ENCODE results near the gene PTPN7.
A peak's percentile ranks its signal among the peaks of the same experiment; 100 is the strongest.
"Not testable (repeated sequence)": the region's sequence is repeated elsewhere in the genome, so short reads cannot be mapped to it uniquely, and the experiment has no call there.

The PTPN7 gene

DNA sequence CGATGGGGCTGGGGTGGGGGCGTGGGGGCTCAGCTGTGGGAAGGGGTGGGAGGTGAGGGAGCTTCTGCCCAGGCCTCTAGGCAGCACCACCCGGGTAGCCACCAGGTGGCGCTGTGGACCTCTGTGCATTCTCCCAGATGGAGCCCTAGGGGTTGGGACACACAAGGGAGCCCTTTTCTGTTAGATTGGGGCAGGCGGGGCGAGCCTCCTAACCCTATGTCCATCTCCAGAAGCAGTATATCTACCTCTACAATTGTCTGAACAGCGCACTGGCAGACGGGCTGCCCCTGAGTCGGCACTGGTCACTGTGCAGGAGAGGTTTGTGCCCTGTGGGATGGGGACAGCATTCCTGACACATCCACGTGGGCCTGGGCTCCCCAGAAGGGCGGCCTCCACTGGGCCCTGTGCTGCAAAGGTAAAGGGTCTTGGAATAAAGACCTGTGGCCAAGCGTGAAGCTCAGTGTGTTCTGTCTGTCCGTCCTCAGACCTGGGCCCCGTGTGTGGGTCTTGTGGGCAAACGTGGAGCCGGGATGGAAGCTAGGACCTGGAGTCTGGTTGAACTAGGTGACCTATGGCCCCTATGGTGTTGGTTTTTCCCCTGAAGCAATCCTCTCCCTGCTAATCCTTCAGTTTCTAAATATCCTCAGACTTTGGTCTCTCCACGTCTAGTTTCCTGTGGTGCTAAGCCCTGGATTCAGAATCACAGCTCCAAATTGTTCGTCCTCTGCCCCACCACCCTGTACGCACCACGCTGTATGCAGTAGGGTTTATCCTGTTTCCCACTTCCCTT lies 28.8 kb upstream of the PTPN7 start:
- DNase-seq: peak; percentile 67

DNA sequence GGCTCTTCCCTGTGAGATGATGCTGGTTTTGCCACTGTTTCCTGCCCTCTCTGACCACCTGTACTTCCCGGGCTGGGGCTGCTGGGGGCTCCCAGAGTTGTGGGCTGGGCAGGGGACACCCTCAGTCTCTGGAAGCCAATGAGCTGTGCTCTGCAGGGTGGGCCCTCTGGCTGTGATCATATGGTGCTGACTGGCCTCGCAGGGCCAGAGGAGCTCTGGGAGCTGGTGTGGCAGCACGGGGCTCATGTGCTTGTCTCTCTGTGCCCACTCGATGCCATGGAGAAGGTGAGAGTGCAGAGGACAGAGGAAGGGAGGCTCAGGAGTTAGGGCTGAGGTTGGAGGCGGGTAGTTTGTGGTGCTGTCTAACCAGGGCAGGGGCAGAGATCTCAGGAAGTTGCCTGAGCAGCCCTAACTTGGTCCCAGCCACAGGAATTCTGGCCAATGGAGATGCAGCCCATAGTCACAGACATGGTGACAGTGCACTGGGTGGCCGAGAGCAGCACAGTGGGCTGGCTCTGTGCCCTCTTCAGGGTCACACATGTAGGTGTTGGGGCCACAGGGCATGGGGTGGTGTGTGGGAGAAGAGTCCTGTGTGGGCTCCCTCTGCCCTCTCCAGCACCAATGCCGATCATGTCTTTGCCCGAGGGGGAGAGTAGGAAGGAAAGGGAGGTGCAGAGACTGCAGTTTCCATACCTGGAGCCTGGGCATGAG lies 27.4 kb upstream of the PTPN7 start:
- no peak for DNase-seq

DNA sequence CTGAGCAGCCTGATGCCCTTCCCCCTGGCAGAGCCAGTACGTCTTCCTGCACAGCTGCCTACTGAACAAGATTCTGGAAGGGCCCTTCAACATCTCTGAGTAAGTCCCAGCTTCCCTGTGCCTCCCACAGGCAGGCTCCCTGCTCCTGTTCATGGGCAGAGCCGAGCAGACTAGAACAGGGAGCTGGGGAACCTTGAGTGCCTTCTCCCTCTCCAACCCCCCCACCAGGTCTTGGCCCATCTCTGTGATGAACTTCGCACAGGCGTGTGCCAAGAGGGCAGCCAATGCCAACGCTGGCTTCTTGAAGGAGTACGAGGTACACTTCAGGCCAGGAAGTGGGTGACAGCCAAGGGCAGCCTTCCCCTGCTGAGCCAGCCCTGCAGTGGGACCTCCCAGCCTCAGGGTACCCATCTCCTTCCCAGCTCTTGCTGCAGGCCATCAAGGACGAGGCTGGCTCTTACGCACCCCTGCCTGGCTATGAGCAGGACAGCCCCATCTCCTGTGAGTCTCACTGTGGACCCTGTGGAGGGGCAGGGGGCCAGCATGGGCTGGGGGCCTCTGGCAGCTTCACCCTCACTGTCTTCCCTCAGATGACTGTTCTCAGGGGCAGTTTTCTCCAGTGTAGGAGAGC lies 26.8 kb upstream of the PTPN7 start:
- no peak for DNase-seq

- no peak for DNase-seq
Measured at GRCh38 chr1:202186327-202186726, 25.9 kb upstream of the PTPN7 start.

DNA sequence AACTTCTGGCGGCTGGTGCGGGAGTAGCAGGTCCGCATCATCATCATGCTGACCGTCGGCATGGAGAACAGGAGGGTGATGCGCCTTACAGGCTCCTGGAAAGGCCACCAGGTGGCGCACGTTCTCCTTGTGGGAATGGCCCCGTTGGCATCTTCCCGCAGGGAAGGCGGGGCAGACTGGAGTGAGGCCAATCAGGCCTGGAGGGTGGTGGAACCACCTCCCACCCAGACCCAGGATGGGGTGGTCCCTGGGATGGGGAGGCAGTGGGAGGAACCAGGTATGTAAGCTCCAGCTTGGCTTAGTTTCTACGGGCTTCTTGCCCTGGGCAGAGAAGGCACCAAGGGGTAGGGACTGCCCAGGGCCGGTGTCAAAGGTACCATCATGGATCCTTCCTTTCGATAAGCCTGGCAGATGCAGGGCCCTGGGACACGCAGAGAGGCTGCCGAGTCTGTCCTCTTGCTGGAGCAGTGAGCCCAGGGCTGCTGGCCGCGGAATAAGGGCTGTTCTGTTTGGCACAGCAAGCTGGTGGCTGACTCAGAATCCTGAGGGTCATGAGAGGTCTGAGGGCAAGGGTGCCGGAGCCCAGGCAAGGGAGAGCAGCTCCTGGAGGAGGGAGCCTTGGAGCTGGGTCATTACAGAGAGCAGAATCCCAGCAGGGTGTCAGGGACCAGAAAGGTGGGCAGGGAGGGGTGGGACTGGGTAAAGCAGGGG lies 24.5 kb upstream of the PTPN7 start:
- peak; percentile 59 for DNase-seq

- DNase-seq: no peak
Measured at GRCh38 chr1:202182040-202182877, 21.9 kb upstream of the PTPN7 start.

DNA sequence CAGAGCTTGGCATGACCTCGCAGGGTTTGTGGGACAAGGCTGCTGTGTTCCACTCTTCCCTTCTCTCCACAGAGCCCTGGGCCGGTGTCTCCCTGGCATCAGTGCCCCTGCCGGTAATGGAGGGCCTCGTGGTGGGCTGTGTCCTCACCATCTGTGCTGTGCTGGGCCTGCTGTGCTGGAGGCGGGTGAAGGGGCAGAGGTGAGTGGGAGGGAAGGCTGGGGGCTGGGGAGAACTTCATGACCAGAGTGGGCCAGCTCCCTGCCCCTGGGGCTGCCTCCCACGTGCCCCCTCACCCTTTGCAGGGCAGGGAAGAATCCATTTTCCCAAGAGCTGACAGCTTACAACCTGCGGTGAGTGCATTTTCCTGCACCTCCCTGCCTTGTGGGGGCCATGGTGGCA lies 21.2 kb upstream of the PTPN7 start:
- DNase-seq: no peak

DNA sequence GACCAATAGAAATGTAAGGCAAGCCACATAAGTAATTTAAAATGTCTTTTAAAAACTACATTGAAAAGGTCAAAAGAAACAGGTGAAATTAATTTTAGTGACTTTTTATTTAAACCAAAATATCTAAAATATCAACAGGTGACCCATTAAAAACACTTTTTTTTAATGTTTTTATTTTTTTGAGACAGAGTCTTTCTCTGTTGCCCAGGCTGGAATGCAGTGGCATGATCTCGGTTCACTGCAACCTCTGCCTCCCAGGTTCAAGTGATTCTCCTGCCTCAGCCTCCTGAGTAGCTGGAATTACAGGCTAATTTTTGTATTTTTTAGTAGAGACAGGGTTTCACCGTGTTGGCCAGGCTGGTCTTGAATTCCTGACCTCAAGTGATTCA lies 20.3 kb upstream of the PTPN7 start:
- DNase-seq: not testable (repeated sequence)

DNA sequence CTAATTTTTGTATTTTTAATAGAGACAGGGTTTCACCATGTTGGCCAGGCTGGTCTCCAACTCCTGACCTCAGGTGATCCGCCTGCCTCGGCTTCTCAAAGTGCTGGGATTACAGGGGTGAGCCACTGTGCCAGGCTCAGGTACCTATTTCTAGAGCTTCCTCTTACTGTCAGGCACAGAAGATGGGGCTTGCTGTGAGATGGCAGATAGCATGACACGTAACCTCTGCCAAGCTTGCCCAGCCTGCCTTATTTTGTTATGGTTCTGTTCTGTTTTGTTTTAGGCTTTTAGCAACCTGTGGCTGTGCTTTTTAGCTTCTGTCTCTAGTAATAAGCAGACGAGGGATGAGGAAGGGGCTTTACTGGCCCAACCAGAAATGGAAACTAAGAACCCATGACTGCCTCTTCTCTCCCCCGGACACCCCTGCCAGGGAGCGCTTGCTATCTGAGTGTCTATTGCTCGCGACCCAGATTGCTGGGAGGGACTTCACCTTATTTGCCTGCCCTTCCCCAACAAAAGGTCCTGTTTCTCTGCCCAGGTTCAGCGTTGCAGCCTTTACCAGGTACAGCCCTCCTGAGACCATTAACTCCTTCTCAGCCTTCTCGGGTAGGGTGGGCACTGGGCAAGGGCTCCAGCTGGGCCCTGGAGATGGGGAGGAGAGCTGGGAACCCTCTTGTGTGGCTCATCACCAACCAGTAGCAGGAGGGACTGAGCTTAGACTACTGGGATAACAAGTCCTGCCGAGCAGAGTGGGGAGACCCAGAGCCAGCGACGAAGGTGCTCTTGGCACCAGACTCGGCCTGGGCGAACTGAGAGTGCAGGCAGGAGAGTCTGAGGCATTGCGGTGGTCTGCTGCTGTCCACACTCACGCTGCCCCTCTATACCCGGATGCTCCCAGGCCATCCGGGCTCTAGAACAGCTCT lies 19.7 kb upstream of the PTPN7 start:
- no peak for DNase-seq

GRCh38 chr1:202176949-202177927 lies 16.8 kb upstream of the PTPN7 start:
- DNase-seq: no peak

DNA sequence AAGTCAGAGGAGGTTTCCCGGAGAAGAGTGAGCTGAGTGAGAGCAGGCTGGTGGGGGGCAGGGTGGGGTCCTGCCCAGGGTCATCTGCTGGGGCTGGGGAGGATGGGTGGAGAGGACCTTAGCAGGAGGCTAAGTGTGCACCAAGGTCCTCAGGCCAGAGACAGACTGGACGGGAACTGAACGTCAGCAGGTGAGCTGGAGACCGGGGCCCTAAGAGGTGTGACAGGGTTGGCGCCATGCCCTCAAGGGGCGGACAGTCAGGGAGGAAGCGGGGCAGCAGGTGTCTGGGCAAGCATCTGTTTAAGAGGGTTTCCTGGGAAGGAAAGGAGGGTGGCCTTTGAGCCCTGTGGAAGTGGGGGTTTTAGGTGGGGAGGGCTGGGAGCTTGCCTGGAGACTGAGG lies 13.6 kb upstream of the PTPN7 start:
- no peak for DNase-seq

- DNase-seq: no peak
Measured at GRCh38 chr1:202172015-202172355, 11.6 kb upstream of the PTPN7 start.

GRCh38 chr1:202171292-202172014 lies 11.1 kb upstream of the PTPN7 start:
- no peak for DNase-seq

DNA sequence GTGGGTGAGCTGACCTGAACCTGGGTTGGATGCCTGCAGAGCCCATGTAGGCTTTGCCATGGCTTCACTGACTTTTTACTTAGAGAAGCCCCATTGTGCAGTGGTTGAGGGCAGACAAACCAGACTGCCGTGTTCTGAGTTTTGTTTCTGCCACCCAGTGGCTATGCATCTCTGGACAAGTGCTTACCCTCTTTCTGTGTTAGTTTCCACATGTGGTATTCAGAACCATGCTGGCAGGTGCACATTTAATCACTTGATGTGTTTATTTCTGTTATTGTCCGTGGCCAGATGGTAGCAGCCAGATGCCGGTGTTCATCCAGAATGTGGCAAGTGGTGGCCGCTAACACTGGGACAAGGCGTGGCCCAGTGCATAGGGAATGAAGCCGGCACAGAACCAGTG lies 10.3 kb upstream of the PTPN7 start:
- DNase-seq: no peak

DNA sequence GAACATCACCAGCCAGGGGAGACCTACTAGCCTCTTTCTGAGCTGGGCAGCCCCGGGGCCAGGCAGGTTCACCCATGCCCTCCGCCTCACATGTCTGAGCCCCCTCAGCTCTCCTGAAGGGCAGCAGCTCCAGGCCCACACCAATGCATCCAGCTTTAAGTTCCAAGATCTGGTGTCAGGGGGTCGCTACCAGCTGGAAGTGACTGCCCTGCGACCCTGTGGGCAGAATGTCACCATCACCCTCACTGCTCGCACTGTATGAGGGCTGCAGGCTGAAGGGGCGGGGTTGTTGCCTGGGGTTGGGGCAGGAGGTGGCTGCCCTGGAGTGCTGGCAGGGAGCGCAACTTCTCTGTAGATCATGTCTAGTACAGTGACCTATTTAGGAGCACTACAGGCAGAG lies 8.5 kb upstream of the PTPN7 start:
- no peak for DNase-seq

DNA sequence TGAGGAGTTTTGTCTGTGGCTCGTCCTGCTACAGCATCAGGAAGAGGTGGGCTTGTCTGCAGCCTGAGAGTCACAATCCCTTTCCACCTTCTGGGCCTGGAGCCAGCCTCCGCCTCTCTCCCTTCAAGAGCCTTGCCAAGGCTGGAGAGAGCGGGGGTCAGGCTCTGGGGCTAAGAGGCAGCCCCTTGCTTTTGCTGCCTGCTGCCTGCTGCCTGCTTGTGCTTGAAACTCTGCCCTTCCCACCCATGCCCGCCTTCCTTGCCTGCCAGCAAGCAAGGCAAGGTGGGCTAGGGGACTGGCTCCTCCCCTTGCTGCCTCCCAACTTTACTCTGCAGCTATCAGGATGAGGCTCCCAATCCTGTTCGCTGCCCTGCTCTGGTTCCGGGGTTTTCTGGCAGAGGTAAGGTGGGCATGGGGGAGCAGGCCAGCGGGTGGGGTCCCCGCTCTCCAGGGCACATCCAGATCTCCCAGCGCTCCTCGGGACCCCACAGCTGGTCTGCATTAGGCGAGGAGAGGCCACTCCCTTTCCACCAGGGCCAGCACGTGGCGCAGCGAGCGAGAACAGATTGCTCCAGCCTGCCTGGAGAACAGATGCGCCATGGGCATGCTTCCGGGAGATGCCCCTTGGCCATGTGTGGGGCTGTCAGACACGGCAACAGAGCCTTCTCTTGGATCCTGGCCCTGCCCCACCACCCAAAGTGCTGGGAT lies 7.5 kb upstream of the PTPN7 start:
- DNase-seq: no peak

DNA sequence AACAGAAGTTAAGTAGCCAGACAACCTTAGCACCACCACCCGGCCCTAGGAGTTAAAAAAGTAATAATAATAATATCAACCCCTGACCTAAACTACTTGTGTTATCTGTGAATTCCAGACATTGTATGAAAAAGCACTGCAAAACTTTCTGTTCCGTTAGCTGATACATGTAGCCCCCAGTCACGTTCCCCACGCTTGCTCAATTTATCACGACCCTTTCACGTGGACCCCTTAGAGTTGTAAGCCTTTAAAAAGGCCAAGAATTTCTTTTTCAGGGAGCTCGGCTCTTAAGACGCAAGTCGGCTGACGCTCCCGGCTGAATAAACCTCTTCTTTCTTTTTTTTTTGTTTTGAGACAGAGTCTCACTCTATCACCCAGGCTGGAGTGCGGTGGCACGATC lies 6.7 kb upstream of the PTPN7 start:
- DNase-seq: not testable (repeated sequence)

GRCh38 chr1:202165942-202166843 lies 5.8 kb upstream of the PTPN7 start:
- DNase-seq: no peak
